Spleen (tissue), 11 donors: Measurements from ENCODE around the gene TWIST2. TPM values are rescaled to one million over a fixed set of nuclear protein-coding genes. Genes with fewer than 3 reads are reported as not detected.

Experiments
- DNase-seq: peaks from one replicate; pipeline ENCODE4 v3.0.0-alpha.2; 2020
- H3K27ac ChIP-seq, 8 donors: fragments of 200-600 bp; sonication (generic) in 7 of 8; 1 replicate in 4 of 8; 2 replicates in 4 of 8; pipeline versions ENCODE4 v1.5.0 to v1.8.0; 2016 to 2021; ENCODE audit warnings: inconsistent platforms in 4 of 8, mild to moderate bottlenecking in 4 of 8, moderate library complexity in 1 of 8
- H3K27me3 ChIP-seq, 7 donors: fragments of 200-600 bp; sonication (generic) in 6 of 7; replicated peaks in 1 of 7; 1 replicate in 4 of 7; 2 replicates in 3 of 7; pipeline versions ENCODE4 v1.5.0 to v1.8.0; 2016 to 2021; ENCODE audit warnings: inconsistent platforms in 3 of 7, mild to moderate bottlenecking in 1 of 7
- H3K36me3 ChIP-seq, 6 donors: fragments of 200-600 bp; sonication (generic) in 5 of 6; 1 replicate in 4 of 6; 2 replicates in 2 of 6; pipeline versions ENCODE4 v1.5.0 to v1.8.0; 2016 to 2021; ENCODE audit warnings: inconsistent platforms in 2 of 6
- H3K4me1 ChIP-seq, 6 donors: fragments of 200-600 bp; sonication (generic) in 5 of 6; 1 replicate in 3 of 6; 2 replicates in 3 of 6; pipeline versions ENCODE4 v1.5.0 to v1.8.0; 2016 to 2021; ENCODE audit warnings: inconsistent platforms in 3 of 6
- H3K4me3 ChIP-seq, 8 donors: fragments of 200-600 bp; sonication (generic) in 7 of 8; 1 replicate in 4 of 8; 2 replicates in 4 of 8; pipeline versions ENCODE4 v1.5.0 to v1.8.0; 2016 to 2021; ENCODE audit warnings: inconsistent platforms in 4 of 8, mild to moderate bottlenecking in 4 of 8, moderate library complexity in 2 of 8
- H3K9me3 ChIP-seq, 8 donors: fragments of 200-600 bp; sonication (generic) in 7 of 8; 1 replicate in 4 of 8; 2 replicates in 4 of 8; pipeline versions ENCODE4 v1.5.0 to v1.8.0; 2016 to 2021; ENCODE audit warnings: inconsistent platforms in 4 of 8
- POLR2A ChIP-seq, 3 donors: fragments of 450-650 bp; IDR thresholded peaks; one replicate each; pipeline ENCODE4 v1.5.1; 2017; ENCODE audit warnings: antibody characterized with exemption in 3 of 3, mild to moderate bottlenecking in 1 of 3
- POLR2AphosphoS5 ChIP-seq, 3 donors: sonication (generic); formaldehyde crosslinking; IDR thresholded peaks; one replicate each; pipeline ENCODE4 v1.5.1; 2017; ENCODE audit warnings: antibody characterized with exemption in 3 of 3
- WGBS, 5 donors: extraction: QIAGEN DNeasy Blood & Tissue Kit in 3 of 5; methylation state at CpG; one replicate each; pipeline versions ENCODE4 v1.1.5 to v1.1.7; 2013 to 2018; 5-methylcytosine and 5-hydroxymethylcytosine counted together
- intact Hi-C: fragments of 100-400 bp; cut with DNase I; formaldehyde crosslinking; loops from one replicate; pipeline ENCODE4 v1.15.0; 2023; ENCODE audit warnings: low total_unique reads
- polyA plus RNA-seq, 3 donors: library from polyadenylated mRNA; stranded (reverse); fragments of 200-250 nt; gene quantifications; one replicate each; pipeline ENCODE4 v1.2.1, GENCODE V29; 2013
- total RNA-seq, 7 donors: library from RNA; depleted of rRNA in 3 of 7; stranded (reverse); fragments of >200 nt in 3 of 7; fragmentation: NEBNext Ultra II Directional in 4 of 7; extraction: Animal tissue kit (Norgen Biotek cat#: 25700) in 4 of 7; gene quantifications; one replicate each; pipeline versions ENCODE4 v1.1.0 to v1.2.1, GENCODE V29; 2016 to 2021
- TF ChIP-seq, protein P1 (sequence below), 11 experiments: fragments of 200-600 bp in 7 of 11; fragments of 450-650 bp in 4 of 11; sonication (generic) in 4 of 11; IDR thresholded peaks in 8 of 11; conservative IDR thresholded peaks in 3 of 11; 1 replicate in 7 of 11; 2 replicates in 4 of 11; pipeline versions ENCODE4 v1.4.0 to v1.8.0; 2016 to 2021; ENCODE audit warnings: antibody characterized with exemption in 11 of 11, inconsistent platforms in 4 of 11, mild to moderate bottlenecking in 1 of 11
- donor health status: healthy with polysubstance abuse.
- donor health status: DM: no; HTN: no; CAD: no; lungs with moderate emphysema.
- donor health status: DM: no; HTN: no; CAD: no.
- donor health status: Bipolar disorder and iron deficiency.
- donor health status: healthy.
- donor health status: DM: no; HTN: no; CAD: no.
- donor health status: DM: yes; HTN: yes; CAD: no.

TWIST2 gene
- total and polyA plus RNA-seq, 10 donors: 1.7 to 9.0 (median 2.4) TPM

DNA sequence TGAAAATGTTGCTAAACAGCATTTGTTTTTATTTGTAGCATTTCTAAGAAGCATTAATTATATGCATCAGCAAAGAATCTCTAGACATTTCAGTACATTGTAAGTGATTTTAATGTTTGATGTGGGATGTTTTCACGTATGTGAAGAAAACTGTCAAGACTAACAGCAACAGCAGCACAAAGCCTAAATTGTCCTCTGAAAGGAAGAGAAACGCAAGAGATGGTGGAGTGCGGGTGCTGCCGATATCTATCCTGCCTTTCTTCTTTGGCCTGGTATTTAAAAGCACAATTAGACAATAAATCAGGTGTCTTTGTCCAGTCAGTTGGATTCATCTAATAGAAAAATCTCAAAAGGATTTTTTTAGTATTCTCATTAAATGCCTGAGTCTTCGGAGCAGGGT is 3.1 kb downstream of the TWIST2 start:
- no peak for DNase-seq
- Histone ChIP-seq H3K4me3 (no peak overlapping the region), H3K9me3 (no peaks in the 10 kb centered on the region), H3K4me1 (peaks cover 0 to 39% (median 30%) of the 10 kb centered on the region in 6 donors), H3K27ac (no peak overlapping the region), H3K27me3 (peaks cover 0 to 84% (median 42%) of the 10 kb centered on the region in 7 donors), H3K36me3 (no peaks in the 10 kb centered on the region)
- TF ChIP-seq POLR2AphosphoS5 (IDR thresholded peaks at IDR 0.05): no peak
- TF ChIP-seq, protein P1, sequence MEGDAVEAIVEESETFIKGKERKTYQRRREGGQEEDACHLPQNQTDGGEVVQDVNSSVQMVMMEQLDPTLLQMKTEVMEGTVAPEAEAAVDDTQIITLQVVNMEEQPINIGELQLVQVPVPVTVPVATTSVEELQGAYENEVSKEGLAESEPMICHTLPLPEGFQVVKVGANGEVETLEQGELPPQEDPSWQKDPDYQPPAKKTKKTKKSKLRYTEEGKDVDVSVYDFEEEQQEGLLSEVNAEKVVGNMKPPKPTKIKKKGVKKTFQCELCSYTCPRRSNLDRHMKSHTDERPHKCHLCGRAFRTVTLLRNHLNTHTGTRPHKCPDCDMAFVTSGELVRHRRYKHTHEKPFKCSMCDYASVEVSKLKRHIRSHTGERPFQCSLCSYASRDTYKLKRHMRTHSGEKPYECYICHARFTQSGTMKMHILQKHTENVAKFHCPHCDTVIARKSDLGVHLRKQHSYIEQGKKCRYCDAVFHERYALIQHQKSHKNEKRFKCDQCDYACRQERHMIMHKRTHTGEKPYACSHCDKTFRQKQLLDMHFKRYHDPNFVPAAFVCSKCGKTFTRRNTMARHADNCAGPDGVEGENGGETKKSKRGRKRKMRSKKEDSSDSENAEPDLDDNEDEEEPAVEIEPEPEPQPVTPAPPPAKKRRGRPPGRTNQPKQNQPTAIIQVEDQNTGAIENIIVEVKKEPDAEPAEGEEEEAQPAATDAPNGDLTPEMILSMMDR (IDR thresholded peaks at IDR 0.05 in 8 of 11, conservative IDR thresholded peaks at IDR 0.05 in 3 of 11): no peak
- TF ChIP-seq POLR2A (IDR thresholded peaks at IDR 0.05): no peak
- intact Hi-C loops: no loop called here
- WGBS, 5 donors: 70 to 83% (median 75%) methylated on average over 5 of the region's 5 CpGs

- intact Hi-C loops: no loop called here
- DNase-seq: no peak
- no peak overlapping the region for H3K27ac ChIP-seq
- peaks cover 0 to 32% (median 25%) of the 10 kb centered on the region in 6 donors for H3K4me1 ChIP-seq
- WGBS, 5 donors: 80 to 86% (median 82%) methylated on average over 3 of the region's 3 CpGs
- no peaks in the 10 kb centered on the region for H3K36me3 ChIP-seq
- H3K9me3 ChIP-seq: no peaks in the 10 kb centered on the region
- TF ChIP-seq, protein P1 (IDR thresholded peaks at IDR 0.05 in 8 of 11, conservative IDR thresholded peaks at IDR 0.05 in 3 of 11): no peak
- TF ChIP-seq POLR2AphosphoS5 (IDR thresholded peaks at IDR 0.05) (no peak), POLR2A (IDR thresholded peaks at IDR 0.05) (no peak)
- no peak overlapping the region for H3K4me3 ChIP-seq
- H3K27me3 ChIP-seq: peaks cover 0 to 83% (median 35%) of the 10 kb centered on the region in 7 donors
These were observed 3.9 kb downstream of the TWIST2 start for GRCh38 chr2:238851761-238852160.

DNA sequence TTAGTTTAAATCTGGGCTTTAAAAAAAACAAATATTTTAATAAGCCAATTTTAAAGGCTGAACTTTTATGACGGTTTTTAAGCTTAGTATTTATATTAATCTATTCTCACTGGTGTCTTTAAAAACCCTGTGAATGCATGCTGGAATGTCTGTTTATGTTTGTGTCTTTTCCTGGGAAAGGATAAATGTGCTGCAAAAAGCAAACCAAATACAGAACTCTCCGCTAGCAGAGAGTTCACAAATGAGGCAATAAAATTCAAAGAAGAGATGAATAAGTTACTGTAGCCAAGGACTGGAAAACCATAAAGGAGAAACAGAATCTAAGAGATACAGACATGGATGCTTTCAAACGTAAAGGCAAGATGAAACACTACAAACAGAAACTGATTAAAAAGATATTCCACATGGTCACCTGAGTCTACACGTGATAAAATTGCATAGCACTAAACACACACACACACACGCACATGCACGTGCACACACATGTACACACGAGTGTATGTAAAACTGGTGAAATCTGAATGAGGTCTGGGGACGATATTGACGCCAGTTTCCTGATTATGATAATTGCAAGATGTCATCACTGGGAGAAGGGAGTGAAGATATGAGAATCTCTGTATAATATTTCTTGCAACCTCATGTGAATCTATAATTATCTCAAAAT is 4.5 kb downstream of the TWIST2 start:
- TF ChIP-seq, protein P1 (IDR thresholded peaks at IDR 0.05 in 8 of 11, conservative IDR thresholded peaks at IDR 0.05 in 3 of 11): no peak
- TF ChIP-seq POLR2AphosphoS5 (IDR thresholded peaks at IDR 0.05) (no peak), POLR2A (IDR thresholded peaks at IDR 0.05) (no peak)
- Histone ChIP-seq H3K9me3 (no peaks in the 10 kb centered on the region), H3K4me1 (peaks cover 0 to 26% (median 19%) of the 10 kb centered on the region in 6 donors), H3K36me3 (no peaks in the 10 kb centered on the region), H3K27me3 (peaks cover 0 to 83% (median 29%) of the 10 kb centered on the region in 7 donors), H3K27ac (no peak overlapping the region), H3K4me3 (no peak overlapping the region)
- DNase-seq: no peak
- 67 to 82% (median 71%) methylated on average over 9 of the region's 9 CpGs for WGBS, 5 donors
- intact Hi-C loops: no loop called here

DNA sequence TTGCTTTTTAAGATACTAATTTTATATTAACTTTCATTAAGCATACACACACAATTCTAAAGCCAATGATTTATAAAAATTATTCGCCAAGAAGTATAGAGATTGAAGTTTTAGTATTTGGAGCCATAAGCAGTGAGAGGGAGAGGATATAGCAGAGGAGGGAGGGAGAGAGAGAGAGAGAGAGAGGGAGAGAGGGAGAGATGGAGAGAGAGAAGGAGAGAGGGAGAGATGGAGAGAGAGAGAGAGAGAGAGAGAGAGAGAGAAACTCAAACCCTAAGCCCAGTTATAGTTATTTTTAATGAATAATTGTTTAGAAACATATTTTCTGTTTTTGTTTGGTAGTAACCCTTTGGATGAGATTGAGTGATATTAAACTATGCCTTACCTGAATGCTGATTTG is 5.3 kb downstream of the TWIST2 start:
- 90 to 98% (median 93%) methylated on average over 1 of the region's 1 CpG for WGBS, 5 donors
- DNase-seq: no peak
- intact Hi-C loops: no loop called here
- Histone ChIP-seq H3K36me3 (no peaks in the 10 kb centered on the region), H3K27ac (no peak overlapping the region), H3K4me3 (no peak overlapping the region), H3K9me3 (no peaks in the 10 kb centered on the region), H3K27me3 (peaks cover 0 to 78% (median 21%) of the 10 kb centered on the region in 7 donors), H3K4me1 (peaks cover 0 to 21% (median 12%) of the 10 kb centered on the region in 6 donors)
- TF ChIP-seq POLR2AphosphoS5 (IDR thresholded peaks at IDR 0.05) (no peak), POLR2A (IDR thresholded peaks at IDR 0.05) (no peak)
- TF ChIP-seq, protein P1 (IDR thresholded peaks at IDR 0.05 in 8 of 11, conservative IDR thresholded peaks at IDR 0.05 in 3 of 11): no peak
